HG03442 (cell line): Measurements from ENCODE around the gene STAB1.

Source experiments
- ATAC-seq: cut with Tn5 transposase; IDR thresholded peaks from one replicate; pipeline ENCODE4 v1.9.1; 2021; ENCODE audit warnings: mild to moderate bottlenecking, moderate library complexity; ENCODE audit not compliant: unreplicated experiment

STAB1 gene, protein sequence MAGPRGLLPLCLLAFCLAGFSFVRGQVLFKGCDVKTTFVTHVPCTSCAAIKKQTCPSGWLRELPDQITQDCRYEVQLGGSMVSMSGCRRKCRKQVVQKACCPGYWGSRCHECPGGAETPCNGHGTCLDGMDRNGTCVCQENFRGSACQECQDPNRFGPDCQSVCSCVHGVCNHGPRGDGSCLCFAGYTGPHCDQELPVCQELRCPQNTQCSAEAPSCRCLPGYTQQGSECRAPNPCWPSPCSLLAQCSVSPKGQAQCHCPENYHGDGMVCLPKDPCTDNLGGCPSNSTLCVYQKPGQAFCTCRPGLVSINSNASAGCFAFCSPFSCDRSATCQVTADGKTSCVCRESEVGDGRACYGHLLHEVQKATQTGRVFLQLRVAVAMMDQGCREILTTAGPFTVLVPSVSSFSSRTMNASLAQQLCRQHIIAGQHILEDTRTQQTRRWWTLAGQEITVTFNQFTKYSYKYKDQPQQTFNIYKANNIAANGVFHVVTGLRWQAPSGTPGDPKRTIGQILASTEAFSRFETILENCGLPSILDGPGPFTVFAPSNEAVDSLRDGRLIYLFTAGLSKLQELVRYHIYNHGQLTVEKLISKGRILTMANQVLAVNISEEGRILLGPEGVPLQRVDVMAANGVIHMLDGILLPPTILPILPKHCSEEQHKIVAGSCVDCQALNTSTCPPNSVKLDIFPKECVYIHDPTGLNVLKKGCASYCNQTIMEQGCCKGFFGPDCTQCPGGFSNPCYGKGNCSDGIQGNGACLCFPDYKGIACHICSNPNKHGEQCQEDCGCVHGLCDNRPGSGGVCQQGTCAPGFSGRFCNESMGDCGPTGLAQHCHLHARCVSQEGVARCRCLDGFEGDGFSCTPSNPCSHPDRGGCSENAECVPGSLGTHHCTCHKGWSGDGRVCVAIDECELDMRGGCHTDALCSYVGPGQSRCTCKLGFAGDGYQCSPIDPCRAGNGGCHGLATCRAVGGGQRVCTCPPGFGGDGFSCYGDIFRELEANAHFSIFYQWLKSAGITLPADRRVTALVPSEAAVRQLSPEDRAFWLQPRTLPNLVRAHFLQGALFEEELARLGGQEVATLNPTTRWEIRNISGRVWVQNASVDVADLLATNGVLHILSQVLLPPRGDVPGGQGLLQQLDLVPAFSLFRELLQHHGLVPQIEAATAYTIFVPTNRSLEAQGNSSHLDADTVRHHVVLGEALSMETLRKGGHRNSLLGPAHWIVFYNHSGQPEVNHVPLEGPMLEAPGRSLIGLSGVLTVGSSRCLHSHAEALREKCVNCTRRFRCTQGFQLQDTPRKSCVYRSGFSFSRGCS (N-terminal part only)

DNA sequence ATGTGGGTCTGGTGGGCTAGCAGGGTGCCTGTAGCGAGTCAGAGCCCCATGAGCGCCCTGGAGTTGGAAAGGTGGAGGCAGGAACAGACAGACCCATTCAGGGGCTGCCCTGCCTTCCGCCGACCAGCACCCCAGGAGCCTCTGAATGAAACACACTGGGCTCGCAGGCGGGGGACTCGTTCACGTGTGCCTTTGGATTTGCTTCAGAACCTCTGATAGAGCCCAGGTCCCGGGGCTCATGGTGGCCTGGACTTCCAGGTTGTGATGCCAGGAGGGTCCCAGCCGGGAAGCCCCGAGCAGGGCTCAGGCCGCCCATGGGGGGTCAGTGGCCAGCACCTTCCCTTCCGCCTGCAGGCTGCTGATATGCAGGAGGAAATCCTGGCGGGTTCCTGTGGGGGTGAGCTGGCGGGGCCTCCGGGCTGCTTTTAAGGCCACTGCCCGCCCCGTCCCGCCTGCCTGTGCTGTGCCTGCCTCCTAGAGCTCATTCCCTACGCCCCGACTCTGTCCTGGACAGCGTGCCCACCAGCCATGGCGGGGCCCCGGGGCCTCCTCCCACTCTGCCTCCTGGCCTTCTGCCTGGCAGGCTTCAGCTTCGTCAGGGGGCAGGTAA is at the start of gene STAB1:
Gene STAB1 (plus strand): TSS at position 453 of the 610 bp plus-strand sequence. CDS start 76 bp downstream, at position 529.
- no peak for ATAC-seq

DNA sequence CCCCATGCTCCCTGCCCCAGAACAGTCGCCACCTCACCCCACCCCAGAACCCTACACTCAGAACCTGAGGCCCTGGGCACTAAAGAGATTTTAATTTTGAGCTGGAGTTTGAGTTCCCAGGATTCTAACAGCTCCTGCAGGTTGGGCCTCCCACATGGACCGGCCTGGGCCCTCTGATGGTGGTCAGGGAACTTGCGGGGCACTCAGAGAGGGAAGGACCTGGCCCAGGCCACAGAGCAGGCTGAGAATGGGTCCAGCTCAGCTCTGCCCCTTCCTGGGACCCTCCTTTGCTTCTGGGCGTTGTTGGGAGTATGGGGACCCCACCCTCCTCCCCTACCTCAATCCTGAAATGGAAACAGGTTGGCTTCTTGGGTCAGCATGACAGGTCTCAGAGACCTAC is 49.1 kb upstream of the STAB1 start:
- ATAC-seq: no peak

DNA sequence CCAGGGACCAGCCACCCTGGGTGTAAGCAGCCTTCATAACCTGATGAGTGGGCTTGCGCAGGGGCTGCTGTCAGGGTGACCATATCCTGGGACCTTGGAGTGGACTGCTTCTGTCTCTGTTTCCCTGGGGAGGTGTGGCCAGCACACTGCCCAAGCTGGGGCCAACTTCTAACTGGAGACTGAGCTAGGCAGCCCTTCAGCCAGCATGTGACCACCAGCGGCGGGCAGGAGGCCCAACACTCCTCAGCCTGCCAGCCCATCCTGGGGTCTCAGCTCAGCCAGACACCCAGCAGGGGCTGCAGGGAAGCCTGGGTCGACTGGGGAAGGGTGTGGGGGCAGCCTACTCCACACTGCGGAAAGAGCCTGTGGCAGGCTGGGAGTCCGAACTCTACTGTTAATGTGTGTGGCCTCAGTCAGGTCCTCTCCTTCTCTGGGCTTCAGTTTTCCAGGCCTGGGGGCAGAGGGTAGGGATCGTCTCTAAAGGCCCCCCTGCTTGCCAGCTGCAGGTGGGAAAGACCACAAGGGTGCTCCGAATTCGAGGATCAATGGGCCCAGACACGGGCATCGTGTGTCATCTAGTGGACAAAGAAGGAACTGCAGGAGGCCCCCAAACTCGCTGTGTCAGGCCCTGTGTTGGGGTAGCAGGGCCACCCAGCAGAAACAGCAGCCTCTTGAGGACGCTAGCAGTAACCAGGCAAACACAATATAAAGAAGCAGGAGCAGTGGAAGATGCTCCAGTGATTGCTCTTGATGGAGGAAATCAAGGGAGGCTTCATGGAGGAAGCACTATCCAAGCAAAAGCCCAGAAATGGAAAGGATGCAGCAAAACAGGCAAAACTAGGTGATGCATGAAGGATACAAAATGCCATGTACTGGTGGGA is 48.3 kb upstream of the STAB1 start:
- no peak for ATAC-seq

DNA sequence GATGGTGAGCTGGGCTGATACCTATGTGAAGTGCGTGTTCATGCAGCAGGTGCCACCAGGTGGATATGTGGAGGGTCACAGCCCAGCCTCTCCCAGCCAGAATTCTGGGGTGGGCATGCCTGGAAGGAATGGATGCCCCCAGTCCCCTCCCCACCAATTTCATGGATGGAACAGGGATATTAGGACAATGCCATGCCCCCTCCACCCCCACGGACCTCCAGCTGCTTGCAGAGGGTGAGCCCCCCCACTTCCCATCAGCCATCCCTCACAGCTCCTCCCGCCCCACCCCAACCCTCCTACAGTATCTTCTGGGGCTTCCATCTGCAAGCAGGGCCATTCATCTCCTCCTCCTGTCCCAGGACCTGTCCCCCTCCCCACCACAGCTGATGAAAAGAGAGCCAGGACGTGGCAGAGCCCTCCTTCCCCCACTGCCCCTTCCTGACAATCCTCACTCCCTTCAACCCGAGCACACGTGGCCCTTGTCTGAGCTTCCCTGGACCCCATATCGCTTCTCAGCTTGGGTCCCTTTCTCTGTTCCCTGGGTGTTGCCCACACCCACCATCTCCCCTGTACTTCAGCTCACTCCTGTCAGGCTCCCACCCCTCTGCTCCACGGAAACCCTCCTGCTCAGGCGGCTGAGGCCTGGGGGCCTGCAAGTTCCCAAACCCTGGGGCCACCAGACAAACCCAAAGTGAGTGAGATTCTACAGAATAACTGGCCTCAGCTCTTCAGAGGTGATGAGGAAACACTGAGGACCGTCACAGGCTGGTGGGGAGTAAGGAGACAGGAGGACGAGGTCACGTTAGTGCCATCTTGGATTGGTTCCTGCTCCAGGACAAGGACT is 47.4 kb upstream of the STAB1 start:
- ATAC-seq: no peak

DNA sequence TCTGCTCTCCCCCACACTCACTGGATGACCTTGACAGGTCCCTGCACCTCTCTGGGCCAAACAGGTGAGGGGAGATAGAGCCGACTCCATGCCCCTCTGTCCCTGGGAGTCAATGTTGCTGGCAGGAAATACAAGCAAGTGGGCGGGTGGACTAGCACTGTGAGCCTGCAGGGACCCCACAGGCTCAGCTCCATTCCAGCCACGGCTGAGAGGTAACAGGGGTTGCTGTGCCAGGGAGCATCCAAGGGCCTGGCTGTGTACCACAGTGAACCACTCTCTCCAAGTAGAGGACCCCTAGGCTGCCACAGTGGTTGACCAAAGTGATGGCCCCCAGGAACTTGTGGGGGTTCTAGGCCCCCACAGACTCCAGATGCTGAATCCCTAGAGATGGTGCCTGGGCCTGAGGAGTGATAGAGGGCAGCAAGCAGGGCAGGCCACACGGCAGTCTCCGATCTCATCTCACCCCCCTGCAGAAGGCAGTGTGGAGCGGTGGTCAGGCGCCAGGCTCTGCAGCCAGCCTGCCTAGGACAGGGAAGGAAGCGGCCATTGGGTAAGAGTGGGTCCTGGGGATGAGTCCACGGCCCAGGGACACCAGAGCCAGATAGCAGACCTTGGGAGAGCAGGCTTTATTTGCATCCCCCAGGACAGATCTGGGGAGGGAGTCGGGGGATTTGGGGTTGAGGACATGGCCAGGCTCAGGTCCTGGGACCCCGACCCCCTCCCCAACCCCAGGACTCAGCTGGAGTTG is 44.5 kb upstream of the STAB1 start:
- no peak for ATAC-seq

DNA sequence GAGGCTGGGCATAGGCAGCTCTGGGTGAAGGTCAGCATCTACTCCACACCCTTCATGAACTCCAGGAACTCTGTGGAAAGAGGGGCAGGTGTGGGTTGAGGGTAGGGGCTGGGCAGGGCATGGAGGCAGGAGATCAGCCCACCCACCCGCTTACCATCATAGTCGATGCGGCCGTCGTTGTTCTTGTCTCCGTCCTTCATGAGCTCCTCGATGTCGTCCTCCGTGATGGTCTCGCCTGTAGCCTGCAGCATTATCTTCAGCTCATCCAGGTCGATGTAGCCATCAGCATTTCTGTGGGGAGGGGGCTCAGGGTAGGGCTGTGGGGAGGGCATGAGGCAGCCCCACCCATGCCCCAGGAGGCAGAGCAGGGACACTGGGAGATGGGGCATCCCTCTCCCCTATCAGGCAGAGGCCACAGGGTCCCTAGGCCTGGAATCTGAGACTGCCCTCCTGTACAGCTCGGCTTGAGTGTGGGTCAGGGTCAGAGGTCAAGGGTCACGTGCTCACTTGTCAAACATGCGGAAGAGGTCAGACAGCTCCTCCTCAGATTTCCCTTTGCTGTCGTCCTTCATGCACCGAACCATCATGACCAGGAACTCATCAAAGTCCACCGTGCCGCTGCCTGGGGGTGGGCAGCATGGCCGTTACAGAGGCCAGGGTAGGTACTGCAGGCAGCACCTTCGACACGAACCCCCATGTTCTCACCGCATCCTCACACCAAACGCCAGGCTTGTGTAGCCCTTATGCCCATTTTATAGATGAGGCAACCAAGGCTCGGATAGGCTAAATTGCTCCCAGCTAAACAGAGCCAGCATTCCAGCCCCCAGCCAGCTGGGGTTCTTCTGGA is 43.7 kb upstream of the STAB1 start:
- ATAC-seq: no peak

DNA sequence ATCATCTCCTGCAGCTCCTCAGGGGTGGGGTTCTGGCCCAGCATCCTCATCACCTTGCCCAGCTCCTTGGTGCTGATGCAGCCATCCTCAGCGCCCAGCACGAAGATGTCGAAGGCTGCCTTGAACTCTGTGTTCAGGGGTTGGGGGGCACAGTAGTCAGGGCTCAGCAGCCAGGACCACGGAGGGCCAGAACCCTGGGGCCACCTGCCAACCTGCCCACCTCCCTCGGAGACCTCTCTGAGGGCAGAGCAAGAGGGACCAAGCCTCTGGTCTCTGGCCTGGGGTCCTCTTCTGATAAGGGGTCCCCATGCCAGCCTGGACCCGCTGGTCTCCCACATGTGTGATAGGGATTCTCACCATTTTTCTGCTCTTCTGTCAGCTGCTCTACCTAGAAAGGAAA is 43.0 kb upstream of the STAB1 start:
- ATAC-seq: no peak

DNA sequence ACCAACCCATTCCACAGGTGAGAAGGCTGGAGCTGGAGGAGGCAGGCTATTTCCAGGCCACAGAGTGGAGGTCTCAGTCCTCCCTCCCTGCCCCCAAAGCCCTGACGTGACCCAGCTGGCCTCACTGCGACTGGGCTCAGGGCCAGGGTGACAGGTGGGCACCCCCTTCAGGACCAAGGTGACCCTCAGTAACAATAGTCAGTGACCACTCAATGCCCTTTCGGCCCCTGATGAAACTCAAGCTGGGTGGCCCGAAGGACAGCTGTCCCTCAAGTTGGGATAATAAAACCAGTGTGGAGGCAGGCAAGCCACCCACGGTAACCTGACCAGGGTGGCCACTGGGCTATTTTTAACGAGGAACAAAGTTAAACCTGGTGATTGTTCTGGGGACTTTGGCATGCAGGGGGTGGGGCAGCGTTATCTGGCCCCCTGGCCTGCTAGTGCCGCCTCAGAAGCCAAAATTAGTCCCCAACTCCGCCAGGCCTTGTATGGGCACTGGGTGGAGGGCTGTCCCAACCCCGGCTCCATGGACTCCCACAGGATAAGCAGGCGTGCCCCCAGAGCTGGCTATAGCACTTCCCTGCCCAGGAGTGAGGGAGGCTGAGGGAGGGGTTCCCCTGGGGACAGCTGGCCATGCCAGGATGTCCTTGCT is 42.4 kb upstream of the STAB1 start:
- ATAC-seq: no peak

DNA sequence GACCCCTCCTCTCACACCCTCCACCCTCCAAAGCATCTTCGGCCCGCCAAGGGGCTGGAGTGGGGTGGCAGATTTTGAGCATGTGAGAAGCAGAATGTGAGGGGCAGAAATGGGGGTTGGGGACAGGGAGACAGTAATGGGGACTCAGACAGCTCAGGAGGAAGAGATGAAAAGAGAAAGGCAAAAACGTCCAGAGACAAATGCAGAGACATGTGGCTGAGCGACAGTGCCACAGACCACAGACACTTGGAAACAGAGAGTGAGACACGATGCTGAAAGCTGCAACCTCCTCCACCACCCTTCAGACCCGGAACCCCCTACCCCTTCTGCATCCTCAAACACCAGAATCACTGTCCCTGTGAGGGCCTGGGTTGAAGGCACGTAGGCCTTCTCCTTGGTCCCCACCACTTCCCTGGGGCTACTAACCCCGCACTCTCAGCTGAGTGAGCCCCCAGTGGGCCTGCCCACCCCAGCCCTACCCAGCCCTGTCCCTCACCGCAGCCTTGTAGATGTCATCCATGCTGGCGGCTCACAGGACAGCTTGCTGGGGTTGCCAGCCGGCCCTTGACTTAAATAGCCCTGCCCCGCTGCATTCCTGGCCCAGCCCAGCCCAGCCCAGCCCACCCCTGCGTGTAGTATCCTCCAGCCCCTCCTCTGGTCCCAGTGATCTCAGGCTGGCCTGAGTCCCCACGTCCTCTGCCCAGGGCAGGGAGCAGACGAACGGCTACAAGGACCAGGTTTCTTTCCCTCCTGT is 41.5 kb upstream of the STAB1 start, which contains the start of gene TNNC1:
Gene TNNC1 (minus strand): TSS at position 546 of the 754 bp plus-strand sequence. CDS start 26 bp downstream, at position 520.
- no peak for ATAC-seq

DNA sequence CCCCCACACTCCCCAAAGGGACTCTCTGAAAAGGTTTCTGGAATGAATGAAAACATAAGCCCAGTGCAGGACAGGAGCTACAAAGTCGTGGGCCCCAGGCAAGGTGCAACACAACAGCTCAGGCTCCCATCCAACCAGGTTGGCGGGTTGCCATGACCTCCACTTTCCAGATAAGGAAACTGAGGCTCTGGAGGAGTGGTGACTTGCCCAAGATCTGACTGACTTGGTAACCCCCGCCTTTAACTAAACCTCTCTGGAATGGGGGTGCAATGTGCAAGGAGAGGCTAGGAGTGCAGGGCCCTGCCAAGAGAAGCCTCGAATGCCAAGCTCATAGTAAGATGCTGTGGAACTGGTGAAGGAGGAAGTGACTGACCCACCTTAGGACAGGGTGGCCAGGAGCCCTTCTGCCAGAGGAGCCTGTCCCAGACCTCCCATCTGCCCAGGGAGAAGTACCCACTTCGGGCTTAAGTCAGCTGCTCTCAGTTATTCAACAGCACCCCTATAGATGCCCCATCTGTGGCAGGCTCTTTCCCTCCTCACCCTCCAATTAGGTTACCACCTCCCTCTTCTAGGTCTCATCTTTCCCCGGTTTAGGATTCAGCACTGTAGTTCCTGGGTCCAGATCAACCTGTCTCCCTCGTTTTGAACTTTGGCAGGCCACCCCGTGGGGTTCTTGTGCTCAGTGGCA is 40.7 kb upstream of the STAB1 start:
- no peak for ATAC-seq

DNA sequence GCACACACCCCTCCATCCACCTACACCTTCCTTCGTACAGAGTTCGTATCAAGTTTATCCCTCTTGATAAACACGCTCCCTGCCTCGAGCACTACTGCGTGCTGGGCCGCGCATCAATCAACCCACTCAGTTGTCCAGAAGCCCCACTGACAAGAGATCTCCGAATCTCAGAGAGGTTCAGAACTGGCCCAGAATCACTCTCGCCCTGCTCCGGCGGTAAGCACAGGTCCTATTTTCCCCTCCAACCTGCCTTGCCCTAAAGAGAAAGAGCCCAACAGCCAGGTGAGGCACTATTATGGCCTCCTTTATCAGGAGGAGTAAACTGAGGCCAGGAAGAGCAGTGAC is 40.2 kb upstream of the STAB1 start:
- no peak for ATAC-seq

DNA sequence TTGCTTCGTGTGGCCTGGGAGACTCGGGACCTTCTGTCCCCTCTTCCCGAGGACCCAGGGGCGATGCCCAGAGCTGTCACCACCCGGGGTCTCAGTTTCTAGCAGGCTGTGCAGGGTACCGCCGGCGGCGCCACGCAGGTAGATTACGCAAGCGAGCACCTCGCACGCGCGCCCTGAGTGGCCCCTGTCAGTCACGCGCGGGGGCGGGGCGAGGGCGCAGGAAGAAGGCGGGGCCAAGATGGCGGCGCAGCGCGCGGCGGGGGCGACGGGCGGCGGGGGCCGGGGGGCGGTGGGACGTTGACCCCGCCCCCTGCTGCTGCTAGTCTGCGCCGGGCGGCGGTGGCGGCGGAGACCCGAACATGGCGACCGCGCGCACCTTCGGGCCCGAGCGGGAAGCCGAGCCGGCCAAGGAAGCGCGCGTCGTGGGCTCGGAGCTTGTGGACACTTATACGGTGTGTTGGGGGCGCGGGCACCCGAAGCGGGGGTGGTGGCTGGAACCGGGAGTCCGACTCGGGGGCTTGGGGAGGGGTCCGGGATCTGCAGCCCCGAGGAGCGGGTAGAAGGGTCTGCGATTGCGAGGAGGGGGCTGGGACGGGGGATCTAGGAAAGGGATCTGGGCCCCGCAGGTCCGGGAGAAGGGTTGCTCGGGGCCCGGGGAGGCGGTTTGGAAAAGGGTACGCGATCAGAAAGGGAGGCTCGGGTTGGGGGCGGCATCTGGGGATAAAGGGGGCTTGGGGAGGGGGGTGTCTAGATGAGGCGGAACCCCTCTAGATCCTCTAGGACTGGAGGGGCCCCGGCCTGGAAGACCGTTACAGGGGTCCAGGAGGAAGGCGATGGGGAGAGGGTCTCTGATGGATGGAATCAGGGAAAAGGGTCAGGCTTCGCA is 39.6 kb upstream of the STAB1 start, which contains the start of gene NISCH:
Gene NISCH (plus strand): TSS at position 322 of the 886 bp plus-strand sequence. CDS start 38 bp downstream, at position 360.
- peak; percentile 80 for ATAC-seq

DNA sequence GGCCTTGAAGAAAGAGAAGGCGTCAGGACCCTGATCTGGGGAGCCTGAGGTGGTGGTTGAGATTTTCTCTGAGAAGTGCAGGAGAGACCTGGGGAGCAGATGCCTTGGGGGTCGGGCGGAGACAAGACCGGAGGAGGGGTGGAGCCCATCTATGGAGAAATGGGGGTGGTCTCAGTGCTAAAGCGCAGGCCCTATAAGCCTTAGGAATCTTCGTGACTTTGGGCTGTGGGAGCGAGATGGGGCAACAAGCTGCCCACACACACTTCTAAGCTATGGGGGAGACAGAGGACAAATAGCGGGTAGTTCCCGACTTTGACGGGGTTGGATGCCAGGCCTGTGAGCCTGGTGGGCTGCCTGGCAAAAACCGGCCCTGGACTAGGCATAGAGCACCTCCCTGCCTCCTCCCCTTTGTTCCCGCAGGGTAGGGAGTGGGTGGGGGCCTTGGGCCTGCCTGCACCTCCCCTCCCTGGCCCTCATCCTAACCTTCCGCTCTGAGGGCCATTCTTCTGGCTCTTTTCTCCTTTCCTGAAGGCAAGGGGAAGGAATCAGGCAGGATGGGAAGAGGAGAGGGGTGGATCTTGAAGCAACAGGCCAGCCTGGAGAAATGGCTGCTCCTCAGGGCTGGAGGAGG is 38.9 kb upstream of the STAB1 start:
- ATAC-seq: no peak

DNA sequence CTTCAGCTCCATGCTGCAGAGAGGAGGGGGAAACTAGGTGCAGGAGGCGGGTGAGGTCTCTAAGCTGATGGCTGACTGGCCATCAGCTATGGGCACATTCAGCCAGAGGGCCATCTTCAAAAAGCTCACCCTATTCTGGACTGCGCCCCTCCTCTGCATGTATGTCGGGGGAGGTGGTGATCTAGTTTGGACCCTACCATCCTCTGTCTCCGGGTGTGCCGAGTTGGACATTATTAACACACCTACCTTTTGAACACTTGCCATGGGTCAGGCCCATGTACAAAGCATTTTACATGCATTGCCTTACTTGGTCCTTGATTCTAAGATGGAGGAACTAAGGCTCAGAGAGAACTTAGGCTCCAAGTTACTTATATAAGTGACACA is 38.3 kb upstream of the STAB1 start:
- no peak for ATAC-seq
